Prostate gland (tissue), 2 donors: ENCODE results near the gene UBE2H. TPM values are rescaled to one million over a fixed set of nuclear protein-coding genes. Genes with fewer than 3 reads are reported as not detected.

Experiments used
- DNase-seq: peaks from one replicate; pipeline ENCODE4 v3.0.0-alpha.2; 2019; ENCODE audit warnings: low spot score
- H3K27ac ChIP-seq, 2 donors: fragments of 200-600 bp; sonication (generic); 2 replicates each; pipeline ENCODE4 v1.5.1; 2017 to 2019
- H3K27me3 ChIP-seq: fragments of 200-600 bp; sonication (generic); replicated peaks from 2 replicates; pipeline ENCODE4 v1.5.1; 2019; ENCODE audit not compliant: insufficient read depth
- H3K36me3 ChIP-seq, 2 donors: fragments of 200-600 bp; sonication (generic); 1 replicate in 1 of 2; 2 replicates in 1 of 2; pipeline versions ENCODE4 v1.5.1 to v1.8.1; 2017 to 2019
- H3K4me1 ChIP-seq: fragments of 200-600 bp; sonication (generic); replicated peaks from 2 replicates; pipeline ENCODE4 v1.5.1; 2019
- H3K4me3 ChIP-seq, 2 donors: fragments of 200-600 bp; sonication (generic); 2 replicates each; pipeline ENCODE4 v1.5.1; 2017 to 2019
- H3K9me3 ChIP-seq: fragments of 200-600 bp; sonication (generic); 2 replicates; pipeline ENCODE4 v1.5.1; 2017
- CTCF ChIP-seq, 4 experiments: fragments of 200-600 bp in 2 of 4; fragments of 450-650 bp in 2 of 4; sonication (generic) in 2 of 4; IDR thresholded peaks; 1 replicate in 3 of 4; 2 replicates in 1 of 4; pipeline ENCODE4 v1.5.1; 2016 to 2019; ENCODE audit warnings: antibody characterized with exemption in 4 of 4, mild to moderate bottlenecking in 2 of 4, moderate library complexity in 2 of 4
- POLR2A ChIP-seq: fragments of 450-650 bp; IDR thresholded peaks from one replicate; pipeline ENCODE4 v1.6.1; 2016; ENCODE audit warnings: antibody characterized with exemption, mild to moderate bottlenecking
- POLR2AphosphoS5 ChIP-seq: sonication (generic); formaldehyde crosslinking; IDR thresholded peaks from one replicate; pipeline ENCODE4 v1.6.1; 2017; ENCODE audit warnings: antibody characterized with exemption
- WGBS: methylation state at CpG from one replicate; pipeline ENCODE4 v1.1.5; 2018; 5-methylcytosine and 5-hydroxymethylcytosine counted together
- intact Hi-C: fragments of 100-400 bp; cut with DNase I; formaldehyde crosslinking; loops from one replicate; pipeline ENCODE4 v1.14.2; 2022
- total RNA-seq, 2 donors: library from RNA; depleted of rRNA; stranded (reverse); fragments of >200 nt; gene quantifications; one replicate each; pipeline ENCODE4 v1.1.0, GENCODE V29; 2016

UBE2H gene
- total RNA-seq, 2 donors from 2014 or later: 78.4 to 105 TPM

GRCh38 chr7:129884495-129884894 lies 68.3 kb downstream of the UBE2H start:
- Histone ChIP-seq H3K9me3 (no peaks in the 10 kb centered on the region), H3K4me1 (no peaks in the 10 kb centered on the region), H3K36me3 (no peaks in the 10 kb centered on the region), H3K27me3 (no peaks in the 10 kb centered on the region), H3K4me3 (no peak overlapping the region), H3K27ac (no peak overlapping the region)
- TF ChIP-seq POLR2A (no peak), CTCF (IDR thresholded peaks at IDR 0.05) (no peak), POLR2AphosphoS5 (no peak)
- intact Hi-C loops: no loop called here
- 97% methylated on average over 5 of the region's 5 CpGs for WGBS
- no peak for DNase-seq

GRCh38 chr7:129883151-129883550 lies 69.6 kb downstream of the UBE2H start:
- no peak overlapping the region for H3K4me3 ChIP-seq
- H3K4me1 ChIP-seq: no peaks in the 10 kb centered on the region
- no peak for DNase-seq
- TF ChIP-seq POLR2AphosphoS5 (no peak), CTCF (IDR thresholded peaks at IDR 0.05) (no peak), POLR2A (no peak)
- intact Hi-C loops: no loop called here
- H3K36me3 ChIP-seq: no peaks in the 10 kb centered on the region
- no peaks in the 10 kb centered on the region for H3K27me3 ChIP-seq
- H3K9me3 ChIP-seq: no peaks in the 10 kb centered on the region
- no peak overlapping the region for H3K27ac ChIP-seq
- 94% methylated on average over 7 of the region's 7 CpGs for WGBS

GRCh38 chr7:129882531-129882930 lies 70.2 kb downstream of the UBE2H start:
- H3K36me3 ChIP-seq: no peaks in the 10 kb centered on the region
- H3K4me3 ChIP-seq: no peak overlapping the region
- H3K27me3 ChIP-seq: no peaks in the 10 kb centered on the region
- H3K9me3 ChIP-seq: no peaks in the 10 kb centered on the region
- intact Hi-C loops: no loop called here
- peaks cover 1% of the 10 kb centered on the region for H3K4me1 ChIP-seq
- 85% methylated on average over 3 of the region's 3 CpGs for WGBS
- no peak overlapping the region for H3K27ac ChIP-seq
- no peak for DNase-seq
- TF ChIP-seq POLR2AphosphoS5: no peak
- TF ChIP-seq CTCF (IDR thresholded peaks at IDR 0.05): no peak
- no peak for TF ChIP-seq POLR2A

- TF ChIP-seq CTCF (IDR thresholded peaks at IDR 0.05) (no peak), POLR2A (no peak), POLR2AphosphoS5 (no peak)
- Histone ChIP-seq H3K4me1 (peaks cover 8% of the 10 kb centered on the region), H3K9me3 (no peaks in the 10 kb centered on the region), H3K36me3 (no peaks in the 10 kb centered on the region), H3K27ac (no peak overlapping the region), H3K4me3 (no peak overlapping the region), H3K27me3 (no peaks in the 10 kb centered on the region)
- 58% methylated on average over 3 of the region's 3 CpGs for WGBS
- DNase-seq: no peak
- intact Hi-C loops: no loop called here
Measured at GRCh38 chr7:129877146-129877792, 75.5 kb downstream of the UBE2H start.

- Histone ChIP-seq H3K9me3 (no peaks in the 10 kb centered on the region), H3K27ac (no peak overlapping the region), H3K27me3 (no peaks in the 10 kb centered on the region), H3K36me3 (no peaks in the 10 kb centered on the region), H3K4me1 (peaks cover 8% of the 10 kb centered on the region), H3K4me3 (no peak overlapping the region)
- intact Hi-C loops: no loop called here
- 36% methylated on average over 5 of the region's 5 CpGs for WGBS
- no peak for DNase-seq
- no peak for TF ChIP-seq CTCF (IDR thresholded peaks at IDR 0.05)
- peak; percentile 16 for TF ChIP-seq POLR2AphosphoS5
- TF ChIP-seq POLR2A: no peak
Measured at GRCh38 chr7:129875745-129876411, 76.9 kb downstream of the UBE2H start.
